HG03045 (cell line): ENCODE measurements around the gene ARRB1.
"Not testable (repeated sequence)": the region's sequence is repeated elsewhere in the genome, so short reads cannot be mapped to it uniquely, and the experiment has no call there.

Source experiments
- ATAC-seq: cut with Tn5 transposase; IDR thresholded peaks from one replicate; pipeline ENCODE4 v1.9.1; 2021; ENCODE audit warnings: mild to moderate bottlenecking, moderate library complexity; ENCODE audit not compliant: unreplicated experiment

The ARRB1 gene

GRCh38 chr11:75344761-75345454, 6.6 kb downstream of the ARRB1 start:
- no peak for ATAC-seq

- ATAC-seq: no peak
Observed at GRCh38 chr11:75344186-75344585, 7.3 kb downstream of the ARRB1 start.

- no peak for ATAC-seq
Observed at GRCh38 chr11:75342966-75343870, 8.2 kb downstream of the ARRB1 start.

GRCh38 chr11:75342231-75342918, 9.1 kb downstream of the ARRB1 start:
- ATAC-seq: no peak

GRCh38 chr11:75341612-75342011, 9.8 kb downstream of the ARRB1 start:
- no peak for ATAC-seq

- ATAC-seq: no peak
Observed at GRCh38 chr11:75339685-75340409, 11.6 kb downstream of the ARRB1 start.

- no peak for ATAC-seq
Observed at GRCh38 chr11:75338516-75339208, 12.8 kb downstream of the ARRB1 start.

- no peak for ATAC-seq
Observed at GRCh38 chr11:75337195-75337654, 14.2 kb downstream of the ARRB1 start.

GRCh38 chr11:75334976-75335375, 16.5 kb downstream of the ARRB1 start:
- ATAC-seq: no peak

GRCh38 chr11:75334402-75334891, 17.0 kb downstream of the ARRB1 start:
- no peak for ATAC-seq

- ATAC-seq: no peak
Observed at GRCh38 chr11:75333807-75334140, 17.7 kb downstream of the ARRB1 start.

- ATAC-seq: no peak
Observed at GRCh38 chr11:75333022-75333806, 18.2 kb downstream of the ARRB1 start.

- not testable (repeated sequence) for ATAC-seq
Observed at GRCh38 chr11:75331761-75332160, 19.7 kb downstream of the ARRB1 start.

GRCh38 chr11:75331304-75331703, 20.2 kb downstream of the ARRB1 start:
- ATAC-seq: not testable (repeated sequence)

GRCh38 chr11:75330886-75331285, 20.6 kb downstream of the ARRB1 start:
- not testable (repeated sequence) for ATAC-seq

GRCh38 chr11:75330291-75330690, 21.2 kb downstream of the ARRB1 start:
- ATAC-seq: no peak

- ATAC-seq: no peak
Observed at GRCh38 chr11:75328426-75329277, 22.8 kb downstream of the ARRB1 start.

- no peak for ATAC-seq
Observed at GRCh38 chr11:75326439-75326810, 25.0 kb downstream of the ARRB1 start.
